Esophagus muscularis mucosa (tissue), 4 donors: ENCODE measurements around the gene ZKSCAN1. TPM values are rescaled to one million over a fixed set of nuclear protein-coding genes. Genes with fewer than 3 reads are reported as not detected.
"Not testable (repeated sequence)": the region's sequence is repeated elsewhere in the genome, so short reads cannot be mapped to it uniquely, and the experiment has no call there.

Experiments used
- DNase-seq: peaks from one replicate; pipeline ENCODE4 v3.0.0-alpha.2; 2017; ENCODE audit errors: extremely low spot score
- H3K27ac ChIP-seq, 4 donors: fragments of 200-600 bp; sonication (generic); replicated peaks in 1 of 4; 1 replicate in 3 of 4; 2 replicates in 1 of 4; pipeline ENCODE4 v1.5.1; 2016 to 2019; ENCODE audit warnings: mild to moderate bottlenecking in 1 of 4
- H3K27me3 ChIP-seq, 4 donors: fragments of 200-600 bp; sonication (generic); one replicate each; pipeline versions ENCODE4 v1.5.1 to v1.6.0; 2016 to 2019
- H3K36me3 ChIP-seq, 4 donors: fragments of 200-600 bp; sonication (generic); one replicate each; pipeline ENCODE4 v1.5.1; 2016 to 2019
- H3K4me1 ChIP-seq, 4 donors: fragments of 200-600 bp; sonication (generic); one replicate each; pipeline ENCODE4 v1.5.1; 2016 to 2019
- H3K4me3 ChIP-seq, 4 donors: fragments of 200-600 bp; sonication (generic); 1 replicate in 2 of 4; 2 replicates in 2 of 4; pipeline ENCODE4 v1.5.1; 2016 to 2019; ENCODE audit warnings: mild to moderate bottlenecking in 4 of 4, moderate library complexity in 1 of 4
- H3K9me3 ChIP-seq, 4 donors: fragments of 200-600 bp; sonication (generic); 1 replicate in 3 of 4; 2 replicates in 1 of 4; pipeline ENCODE4 v1.5.1; 2016 to 2019
- CTCF ChIP-seq, 3 experiments: fragments of 200-600 bp in 2 of 3; fragments of 450-650 bp in 1 of 3; sonication (generic) in 2 of 3; IDR thresholded peaks; one replicate each; pipeline ENCODE4 v1.5.1; 2017 to 2019; ENCODE audit warnings: antibody characterized with exemption in 3 of 3, mild to moderate bottlenecking in 2 of 3, moderate library complexity in 1 of 3
- EP300 ChIP-seq: sonication (generic); formaldehyde crosslinking; IDR thresholded peaks from one replicate; pipeline ENCODE4 v1.6.1; 2017; ENCODE audit warnings: antibody characterized with exemption
- POLR2A ChIP-seq: fragments of 450-650 bp; IDR thresholded peaks from one replicate; pipeline ENCODE4 v1.6.1; 2017; ENCODE audit warnings: antibody characterized with exemption, moderate library complexity, mild to moderate bottlenecking, low read depth
- POLR2AphosphoS5 ChIP-seq, 2 donors: sonication (generic); formaldehyde crosslinking; IDR thresholded peaks; one replicate each; pipeline ENCODE4 v1.6.1; 2017; ENCODE audit warnings: antibody characterized with exemption in 2 of 2
- WGBS: methylation state at CpG from one replicate; pipeline ENCODE4 v1.1.5; 2018; 5-methylcytosine and 5-hydroxymethylcytosine counted together
- intact Hi-C: fragments of 100-400 bp; cut with DNase I; formaldehyde crosslinking; loops from one replicate; pipeline ENCODE4 v1.15.1; 2023
- total RNA-seq, 4 donors: library from RNA; depleted of rRNA; stranded (reverse); fragments of >200 nt; gene quantifications; one replicate each; pipeline versions ENCODE4 v1.1.0 to v1.2.1, GENCODE V29; 2016

Gene ZKSCAN1
- total RNA-seq, 4 donors from 2014 or later = 22.7 to 27.0 (median 24.0) TPM

- TF ChIP-seq POLR2A = no peak
- TF ChIP-seq EP300 = no peak
- TF ChIP-seq CTCF (IDR thresholded peaks at IDR 0.05) = no peak
- TF ChIP-seq POLR2AphosphoS5 (IDR thresholded peaks at IDR 0.05) = no peak
- no peak for DNase-seq
- Histone ChIP-seq H3K9me3 (no peaks in the 10 kb centered on the region), H3K27me3 (peaks cover 0 to 4% (median 0%) of the 10 kb centered on the region in 4 donors), H3K4me3 (no peak overlapping the region), H3K4me1 (peaks cover 7 to 12% (median 9%) of the 10 kb centered on the region in 4 donors), H3K27ac (no peak overlapping the region), H3K36me3 (no peaks in the 10 kb centered on the region)
- intact Hi-C loops = no loop called here
- 95% methylated on average over 5 of the region's 5 CpGs for WGBS
Measured at GRCh38 chr7:99987846-99988245, 27.6 kb upstream of the ZKSCAN1 start.

- Histone ChIP-seq H3K4me3 (peak overlapping the region; percentile 21 to 35 (median 28)), H3K9me3 (no peaks in the 10 kb centered on the region), H3K27me3 (no peaks in the 10 kb centered on the region), H3K27ac (no peak overlapping the region), H3K36me3 (no peaks in the 10 kb centered on the region), H3K4me1 (peaks cover 14 to 22% (median 18%) of the 10 kb centered on the region in 4 donors)
- TF ChIP-seq CTCF (IDR thresholded peaks at IDR 0.05) (no peak), EP300 (no peak), POLR2AphosphoS5 (IDR thresholded peaks at IDR 0.05) (no peak)
- intact Hi-C loops = loop anchor here (5.0 to 10.0 kb wide), 3 partner anchors 78 to 137 kb away; partner anchors contain the start of genes COPS6, MBLAC1 and ZNF3
- 44% methylated on average over 14 of the region's 14 CpGs for WGBS
- no peak for DNase-seq
Measured at GRCh38 chr7:99990460-99990852, 24.9 kb upstream of the ZKSCAN1 start.

DNA sequence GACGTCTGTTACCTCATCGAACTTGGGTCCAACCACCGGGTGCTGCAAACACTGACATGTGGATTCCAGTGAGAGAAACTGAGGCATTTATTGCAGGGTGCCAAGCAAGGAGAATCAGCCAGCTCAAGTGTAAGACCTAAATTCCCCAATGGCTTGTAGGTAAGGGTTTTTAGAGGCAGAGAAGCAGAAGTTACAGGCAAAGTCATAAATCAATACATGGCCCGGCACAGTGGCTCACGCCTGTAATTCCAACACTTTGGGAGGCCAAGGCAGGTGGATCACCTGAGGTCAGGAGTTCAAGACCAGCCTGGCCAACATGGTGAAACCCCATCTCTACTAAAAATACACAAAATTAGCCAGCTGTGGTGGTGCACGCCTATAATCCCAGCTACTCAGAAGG, 23.9 kb upstream of the ZKSCAN1 start:
- intact Hi-C loops = loop anchor here (5.0 to 10.0 kb wide), 3 partner anchors 79 to 136 kb away; partner anchors contain the start of genes COPS6, MBLAC1 and ZNF3
- WGBS = 68% methylated on average over 6 of the region's 6 CpGs

GRCh38 chr7:99992330-99993038, 22.9 kb upstream of the ZKSCAN1 start:
- no peaks in the 10 kb centered on the region for H3K36me3 ChIP-seq
- H3K4me1 ChIP-seq = peaks cover 19 to 28% (median 25%) of the 10 kb centered on the region in 4 donors
- no peaks in the 10 kb centered on the region for H3K9me3 ChIP-seq
- H3K4me3 ChIP-seq = no peak overlapping the region
- no peak for DNase-seq
- no peak overlapping the region for H3K27ac ChIP-seq
- intact Hi-C loops = loop anchor here (5.0 to 10.0 kb wide), 3 partner anchors 80 to 135 kb away; partner anchors contain the start of genes COPS6, MBLAC1 and ZNF3
- H3K27me3 ChIP-seq = no peaks in the 10 kb centered on the region
- WGBS = 69% methylated on average over 21 of the region's 21 CpGs
- TF ChIP-seq POLR2AphosphoS5 (IDR thresholded peaks at IDR 0.05) (no peak), EP300 (no peak), POLR2A (no peak), CTCF (IDR thresholded peaks at IDR 0.05) (no peak)

More for the DNA sequence above, 23.9 kb upstream of the ZKSCAN1 start:
- not testable (repeated sequence) for H3K4me3 ChIP-seq, DNase-seq, H3K27me3 ChIP-seq, H3K9me3 ChIP-seq, H3K27ac ChIP-seq, H3K36me3 ChIP-seq
- H3K4me1 ChIP-seq = peaks cover 14 to 22% (median 18%) of the 10 kb centered on the region in 4 donors

DNA sequence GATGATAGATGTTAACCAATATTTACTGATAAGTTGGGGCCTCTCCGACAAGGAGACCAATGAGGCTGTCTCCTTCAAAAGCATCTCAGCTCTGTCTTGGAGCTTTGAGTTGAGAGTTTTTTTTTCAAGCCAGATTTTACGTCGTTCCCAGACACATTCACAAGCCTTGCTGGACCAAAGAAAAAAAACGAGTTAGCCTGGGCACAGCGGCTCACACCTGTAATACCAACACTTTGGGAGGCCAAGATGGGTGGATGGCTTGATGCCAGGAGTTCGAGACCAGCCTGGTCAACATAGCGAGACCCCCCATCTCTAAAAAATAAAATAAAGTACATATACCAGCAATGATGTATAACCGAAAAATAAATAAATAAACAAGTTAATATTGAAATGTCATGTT, 20.6 kb upstream of the ZKSCAN1 start:
- no peaks in the 10 kb centered on the region for H3K36me3 ChIP-seq
- H3K9me3 ChIP-seq = no peaks in the 10 kb centered on the region
- intact Hi-C loops = loop anchor here (5.0 to 10.0 kb wide), 4 partner anchors 52 to 132 kb away; partner anchors contain the start of genes COPS6, MBLAC1, ZNF3 and ZSCAN21
- H3K27me3 ChIP-seq = no peaks in the 10 kb centered on the region
- TF ChIP-seq POLR2A (no peak), CTCF (IDR thresholded peaks at IDR 0.05) (no peak), EP300 (no peak), POLR2AphosphoS5 (IDR thresholded peaks at IDR 0.05) (no peak)
- no peak for DNase-seq
- peaks cover 19 to 35% (median 33%) of the 10 kb centered on the region in 4 donors for H3K4me1 ChIP-seq
- H3K4me3 ChIP-seq = no peak overlapping the region
- WGBS = 82% methylated on average over 8 of the region's 8 CpGs
- no peak overlapping the region for H3K27ac ChIP-seq
